ENCODE measurements around the gene GADD45B.
A peak's percentile ranks its signal among the peaks of the same experiment; 100 is the strongest.
"Not testable (repeated sequence)": the region's sequence is repeated elsewhere in the genome, so short reads cannot be mapped to it uniquely, and the experiment has no call there.

Gene GADD45B

DNA sequence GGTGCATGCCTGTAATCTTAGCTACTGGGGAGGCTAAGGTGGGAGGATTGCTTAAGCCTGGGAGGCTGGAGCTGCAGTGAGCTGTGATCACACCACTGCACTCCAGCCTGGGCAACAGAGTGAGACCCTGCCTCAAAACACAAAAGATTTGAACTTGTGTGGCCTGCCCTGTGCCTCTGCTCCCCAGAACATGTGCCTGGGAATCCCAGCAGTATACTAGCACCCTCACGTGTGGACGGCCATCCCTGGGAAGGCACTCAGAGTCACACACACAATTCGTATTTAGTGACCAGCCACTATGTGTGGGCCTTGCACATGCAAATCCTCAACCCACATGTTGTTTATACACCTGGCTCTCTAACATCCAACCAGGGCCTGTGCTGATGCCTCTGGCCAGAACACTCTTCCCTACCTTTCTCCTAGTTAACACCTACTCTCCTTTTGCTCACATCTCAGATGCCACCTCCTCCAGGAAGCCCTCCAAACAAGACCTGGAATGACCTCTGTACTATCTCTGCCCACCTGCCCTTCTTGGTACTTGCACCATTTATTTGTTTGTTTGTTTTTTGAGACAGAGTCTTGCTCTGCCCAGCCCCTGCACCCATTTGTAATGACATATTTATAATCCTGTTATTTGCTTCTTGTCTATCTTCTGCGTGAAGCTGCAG lies 7.7 kb downstream of the GADD45B start:
- Mint-ChIP-seq H3K36me3 (peaks cover 6% of the 10 kb centered on the region), H3K27me3 (peaks cover 2% of the 10 kb centered on the region), H3K9me3 (peaks cover 12% of the 10 kb centered on the region), H3K27ac (no peak overlapping the region), H3K4me3 (no peak overlapping the region), H3K4me1 (peaks cover 23% of the 10 kb centered on the region)
- no peak for ATAC-seq (ENCODE audit: low read depth)
- no peak for DNase-seq (ENCODE audit: low spot score in 2 of 2)

DNA sequence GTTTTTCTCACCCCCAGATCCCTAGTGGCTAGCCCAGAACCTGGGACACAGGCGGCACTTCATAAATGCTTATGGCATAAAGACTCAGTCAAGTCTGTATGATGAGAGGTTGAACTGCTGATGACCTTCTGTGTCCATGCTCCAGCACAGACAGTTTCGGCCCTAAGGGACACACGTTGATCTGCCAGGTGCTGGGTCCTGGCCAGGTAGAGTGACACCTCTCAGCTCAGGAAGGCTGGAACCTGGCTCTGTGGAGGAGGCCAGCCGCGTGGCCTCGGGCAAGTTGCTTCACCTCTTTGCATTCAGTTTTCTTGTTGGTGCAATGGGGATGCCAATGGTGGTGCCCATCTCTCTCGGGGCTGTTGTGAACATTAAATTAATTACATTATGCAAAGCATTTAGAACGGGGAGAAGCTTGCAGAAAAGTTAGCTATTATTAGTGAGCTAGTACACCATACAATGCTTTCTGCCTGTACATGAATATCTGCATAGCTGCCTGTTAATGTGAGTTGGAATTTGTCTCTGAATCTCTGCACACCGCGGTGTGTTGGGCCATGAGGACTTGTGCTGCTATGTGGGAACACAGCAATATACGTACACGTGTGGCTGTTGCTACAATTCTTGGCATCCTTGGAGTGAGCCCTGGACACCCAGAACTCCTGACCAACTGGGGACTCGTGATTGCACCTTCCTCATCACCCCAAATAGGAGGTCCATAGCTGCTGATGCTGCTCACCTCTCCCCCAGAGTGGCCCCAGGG lies 8.4 kb downstream of the GADD45B start:
- H3K4me3 Mint-ChIP-seq: no peak overlapping the region
- peaks cover 6% of the 10 kb centered on the region for H3K36me3 Mint-ChIP-seq

DNA sequence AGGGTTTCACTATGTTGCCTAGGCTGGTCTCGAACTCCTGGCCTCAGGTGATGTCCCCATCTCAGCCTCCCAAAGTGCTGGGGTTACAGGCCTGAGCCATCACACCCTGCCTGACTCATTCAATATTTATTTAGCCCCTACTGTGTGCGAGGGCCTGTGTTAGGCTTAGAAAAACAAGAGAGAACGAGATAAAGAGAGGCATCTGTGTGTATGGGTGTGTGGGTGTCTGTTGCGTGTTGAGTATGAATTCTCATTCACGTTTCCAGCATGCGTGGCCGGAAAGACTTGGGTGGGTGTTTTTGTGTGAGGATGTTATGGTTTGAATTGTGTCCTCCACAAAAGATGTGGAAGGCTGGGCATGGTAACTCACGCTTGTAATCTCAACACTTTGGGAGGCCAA lies 9.5 kb downstream of the GADD45B start:
- ATAC-seq (ENCODE audit: low read depth) (no peak), DNase-seq (ENCODE audit: low spot score in 2 of 2) (no peak)
- Mint-ChIP-seq H3K9me3 (peaks cover 12% of the 10 kb centered on the region), H3K36me3 (peaks cover 6% of the 10 kb centered on the region), H3K27me3 (peaks cover 6% of the 10 kb centered on the region), H3K27ac (peak overlapping the region; percentile 71), H3K4me3 (no peak overlapping the region), H3K4me1 (peaks cover 25% of the 10 kb centered on the region)

More for the DNA sequence above, 8.4 kb downstream of the GADD45B start:
- no peak overlapping the region for H3K27ac Mint-ChIP-seq
- H3K4me1 Mint-ChIP-seq: peaks cover 21% of the 10 kb centered on the region
- H3K27me3 Mint-ChIP-seq: peaks cover 2% of the 10 kb centered on the region
- no peak for DNase-seq (ENCODE audit: low spot score in 2 of 2)
- no peak for ATAC-seq (ENCODE audit: low read depth)
- peaks cover 12% of the 10 kb centered on the region for H3K9me3 Mint-ChIP-seq

DNA sequence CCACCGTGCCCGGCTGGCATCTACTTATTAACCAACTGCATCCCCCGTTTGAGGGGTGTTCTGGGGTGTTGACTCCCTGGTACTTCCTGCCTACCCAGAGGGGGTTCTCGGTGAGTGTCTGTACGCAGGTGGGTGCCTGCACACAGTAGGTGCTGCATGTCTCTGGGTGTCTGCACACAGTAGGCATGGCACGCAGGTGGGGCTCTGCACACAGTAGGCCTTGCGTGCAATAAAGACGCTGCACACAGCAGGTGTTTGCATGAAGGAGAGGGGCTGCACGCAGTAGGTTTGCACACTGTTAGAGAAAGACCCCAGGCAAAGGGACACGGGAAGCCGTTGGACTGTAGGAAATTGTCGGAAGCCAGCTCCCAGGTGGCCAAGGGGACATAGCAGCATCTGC lies 11.2 kb downstream of the GADD45B start:
- peaks cover 12% of the 10 kb centered on the region for H3K9me3 Mint-ChIP-seq
- H3K27me3 Mint-ChIP-seq: peaks cover 10% of the 10 kb centered on the region
- H3K4me1 Mint-ChIP-seq: peaks cover 36% of the 10 kb centered on the region
- ATAC-seq (ENCODE audit: low read depth): no peak
- H3K27ac Mint-ChIP-seq: no peak overlapping the region
- no peak for DNase-seq (ENCODE audit: low spot score in 2 of 2)
- H3K4me3 Mint-ChIP-seq: no peak overlapping the region
- H3K36me3 Mint-ChIP-seq: peaks cover 6% of the 10 kb centered on the region

DNA sequence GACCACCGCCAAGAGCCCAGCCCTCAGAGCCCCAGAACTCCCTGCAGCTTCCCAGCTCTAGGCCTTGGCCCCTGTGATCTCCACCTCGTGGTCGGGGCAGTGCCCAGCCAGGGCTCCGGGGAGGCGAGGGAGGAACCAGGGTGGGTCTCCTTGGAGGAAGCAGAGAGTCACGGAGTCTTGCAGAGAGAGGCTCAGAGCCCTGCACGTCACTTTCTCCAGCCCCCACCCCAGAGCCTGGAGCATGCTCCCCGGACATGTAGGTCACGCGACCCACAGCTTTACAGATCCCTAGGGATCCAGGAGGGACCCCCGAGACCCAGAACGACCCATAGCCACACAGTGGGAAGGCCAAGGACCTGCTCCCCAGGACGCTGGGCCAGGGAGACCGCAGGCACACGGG lies 11.9 kb downstream of the GADD45B start:
- peaks cover 6% of the 10 kb centered on the region for H3K36me3 Mint-ChIP-seq
- peaks cover 14% of the 10 kb centered on the region for H3K27me3 Mint-ChIP-seq
- H3K4me3 Mint-ChIP-seq: no peak overlapping the region

DNA sequence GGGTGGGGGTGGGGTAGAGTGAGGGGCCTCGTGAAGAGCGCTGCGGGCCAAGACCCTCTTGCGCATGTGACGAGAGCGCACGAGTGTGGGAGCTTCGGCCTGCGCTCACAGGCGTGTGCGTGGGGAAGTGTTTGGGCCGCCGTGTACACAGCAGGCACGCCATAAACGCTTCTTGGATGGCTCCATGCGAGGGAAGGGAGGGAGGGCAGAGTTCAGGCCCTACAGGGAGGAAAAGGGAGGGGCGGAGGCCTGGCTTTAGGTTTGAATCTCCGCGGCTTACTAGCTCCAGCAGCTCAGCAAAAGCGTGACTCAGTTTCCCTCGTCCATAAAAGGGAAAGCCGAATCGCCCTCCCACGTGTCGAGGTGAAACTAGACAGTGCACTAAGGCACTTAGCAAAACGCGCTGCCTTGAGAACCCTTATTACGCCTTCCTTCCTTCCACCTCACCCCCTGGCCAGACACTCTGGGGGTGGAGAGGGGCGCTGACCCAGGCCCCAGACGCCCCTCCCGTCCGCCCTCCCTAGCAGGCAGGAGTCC lies 12.5 kb downstream of the GADD45B start:
- peaks cover 16% of the 10 kb centered on the region for H3K27me3 Mint-ChIP-seq
- H3K4me1 Mint-ChIP-seq: peaks cover 41% of the 10 kb centered on the region
- H3K4me3 Mint-ChIP-seq: no peak overlapping the region

More for the DNA sequence above, 11.9 kb downstream of the GADD45B start:
- Mint-ChIP-seq H3K4me1 (peaks cover 40% of the 10 kb centered on the region), H3K9me3 (peaks cover 8% of the 10 kb centered on the region), H3K27ac (no peak overlapping the region)
- ATAC-seq (ENCODE audit: low read depth) (no peak), DNase-seq (ENCODE audit: low spot score in 2 of 2) (no peak)

DNA sequence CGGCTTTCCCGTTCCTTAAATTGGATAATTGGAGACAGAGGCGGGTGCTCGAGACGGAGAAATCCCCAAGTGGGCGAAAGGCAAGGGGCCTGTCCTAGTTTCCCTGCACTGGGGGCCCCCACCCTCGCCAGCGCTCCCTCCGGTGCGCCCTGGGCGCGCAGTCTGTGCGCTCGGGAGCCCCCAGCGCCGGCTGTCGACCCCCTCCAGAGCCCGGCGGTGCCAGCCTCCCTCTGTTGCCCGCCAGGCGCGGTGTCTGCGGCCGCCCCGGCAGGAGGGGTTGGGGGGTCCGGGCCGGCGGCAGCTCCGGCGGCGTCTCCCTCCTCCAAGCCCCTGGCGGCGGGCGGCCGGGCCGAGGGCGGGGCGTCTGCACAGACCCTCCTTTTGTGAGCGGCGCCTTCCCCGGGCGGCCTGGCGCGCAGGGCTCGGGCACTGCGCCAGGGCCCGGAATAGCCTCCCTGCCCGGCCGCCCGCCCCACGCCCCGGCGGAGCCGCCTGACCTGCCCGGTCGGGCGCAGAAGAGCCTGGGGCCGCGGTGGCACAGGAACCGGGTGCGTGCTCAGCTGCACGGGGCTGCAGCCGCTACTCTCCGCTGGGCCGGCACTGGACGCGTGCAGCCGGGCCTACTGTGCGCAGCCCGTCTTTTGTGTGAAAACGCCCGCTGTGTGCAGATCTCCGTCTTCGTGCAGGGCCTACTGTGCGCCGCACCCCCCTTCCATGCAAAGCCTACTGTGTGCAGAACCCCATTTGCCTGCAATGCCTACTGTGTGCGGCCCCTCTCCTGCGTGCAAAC lies 13.2 kb downstream of the GADD45B start:
- H3K9me3 Mint-ChIP-seq: peaks cover 2% of the 10 kb centered on the region
- peaks cover 20% of the 10 kb centered on the region for H3K27me3 Mint-ChIP-seq
- peaks cover 43% of the 10 kb centered on the region for H3K4me1 Mint-ChIP-seq
- no peaks in the 10 kb centered on the region for H3K36me3 Mint-ChIP-seq
- ATAC-seq (ENCODE audit: low read depth): no peak
- peak overlapping the region; percentile 75 for H3K27ac Mint-ChIP-seq
- H3K4me3 Mint-ChIP-seq: peak overlapping the region; percentile 70
- DNase-seq (ENCODE audit: low spot score in 2 of 2): peak in 1 of 2 donors; percentile 52

More for the DNA sequence above, 12.5 kb downstream of the GADD45B start:
- Mint-ChIP-seq H3K9me3 (peaks cover 5% of the 10 kb centered on the region), H3K27ac (no peak overlapping the region), H3K36me3 (peaks cover 4% of the 10 kb centered on the region)
- DNase-seq (ENCODE audit: low spot score in 2 of 2): no peak
- ATAC-seq (ENCODE audit: low read depth): no peak

DNA sequence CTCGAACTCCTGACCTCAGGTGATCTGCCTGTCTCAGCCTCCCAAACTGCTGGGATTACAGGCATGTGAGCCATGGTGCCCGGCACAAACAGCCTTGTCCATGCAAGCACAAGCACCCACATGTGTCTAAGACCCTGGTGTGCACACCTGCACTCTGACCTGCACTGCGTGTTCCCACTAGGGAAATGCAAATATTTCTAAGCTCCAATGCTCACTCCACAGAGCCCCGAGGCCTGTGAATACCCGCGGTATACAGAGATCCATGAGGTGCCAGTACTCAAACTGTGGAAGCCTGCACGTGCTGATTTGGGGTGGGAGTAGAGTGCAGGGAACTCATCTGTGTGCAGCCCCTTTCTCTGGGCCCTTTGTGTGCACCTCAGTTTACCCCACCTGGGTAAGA lies 14.7 kb downstream of the GADD45B start:
- peaks cover 45% of the 10 kb centered on the region for H3K4me1 Mint-ChIP-seq
- H3K4me3 Mint-ChIP-seq: peak overlapping the region; percentile 52
- no peak for ATAC-seq (ENCODE audit: low read depth)
- H3K9me3 Mint-ChIP-seq: peaks cover 2% of the 10 kb centered on the region
- DNase-seq (ENCODE audit: low spot score in 2 of 2): no peak
- peaks cover 24% of the 10 kb centered on the region for H3K27me3 Mint-ChIP-seq
- no peak overlapping the region for H3K27ac Mint-ChIP-seq
- no peaks in the 10 kb centered on the region for H3K36me3 Mint-ChIP-seq

DNA sequence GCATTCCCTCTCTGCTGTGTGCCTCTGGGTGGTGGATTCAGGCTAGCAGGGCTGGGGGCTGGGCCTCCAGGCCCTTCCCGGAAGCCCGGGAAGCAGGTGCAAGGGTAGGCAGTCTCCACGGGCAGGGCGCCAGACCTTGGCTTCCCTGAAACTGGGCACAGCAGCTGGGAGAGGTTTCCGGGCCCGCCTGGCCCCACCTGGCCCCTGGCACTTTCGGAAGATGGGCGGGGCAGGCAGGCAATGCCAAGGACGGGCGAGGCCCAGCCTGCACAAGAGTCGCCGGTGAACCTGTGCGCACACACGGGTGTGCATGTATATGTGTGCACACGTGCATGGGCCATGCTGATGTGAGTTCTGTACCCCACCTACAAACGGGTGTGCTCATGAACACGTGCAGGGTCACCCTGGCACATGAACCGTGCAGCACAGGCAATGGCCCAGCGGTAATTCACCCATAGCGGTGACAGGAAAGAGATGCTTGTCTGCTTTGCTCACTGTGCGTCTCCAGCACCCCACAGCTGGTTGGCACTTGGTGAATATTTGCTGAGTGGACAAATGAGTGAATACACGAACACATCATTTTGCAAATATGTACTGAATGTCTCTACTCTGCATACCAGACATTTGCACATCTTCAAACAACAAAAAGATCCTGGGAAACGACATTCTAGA lies 15.3 kb downstream of the GADD45B start:
- no peak overlapping the region for H3K27ac Mint-ChIP-seq
- ATAC-seq (ENCODE audit: low read depth) (peak; percentile 52), DNase-seq (ENCODE audit: low spot score in 2 of 2) (no peak)
- H3K9me3 Mint-ChIP-seq: peaks cover under 1% of the 10 kb centered on the region
- peaks cover 22% of the 10 kb centered on the region for H3K27me3 Mint-ChIP-seq
- H3K36me3 Mint-ChIP-seq: no peaks in the 10 kb centered on the region
- H3K4me3 Mint-ChIP-seq: peak overlapping the region; percentile 52
- H3K4me1 Mint-ChIP-seq: peaks cover 43% of the 10 kb centered on the region

DNA sequence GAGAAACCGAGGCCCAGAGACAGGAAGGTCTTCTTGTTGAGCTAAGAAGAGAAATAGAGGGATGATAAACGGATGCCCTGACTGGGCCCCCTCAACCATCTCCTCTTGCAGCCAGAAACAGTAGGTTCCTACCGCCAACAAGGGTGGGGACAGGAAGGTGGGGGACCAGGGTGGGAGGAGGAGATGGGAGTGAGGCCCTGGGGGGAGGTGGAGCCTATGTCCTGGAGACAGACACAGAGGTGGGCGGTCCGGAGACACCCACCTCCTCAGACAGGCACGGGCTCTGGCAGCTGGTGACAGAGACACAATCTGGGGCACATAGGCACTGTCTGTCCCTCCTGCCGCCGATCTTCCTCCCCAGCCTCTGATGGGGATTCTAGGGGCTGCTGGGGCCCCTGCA lies 16.9 kb downstream of the GADD45B start:
- no peak for DNase-seq (ENCODE audit: low spot score in 2 of 2)
- peaks cover 40% of the 10 kb centered on the region for H3K4me1 Mint-ChIP-seq
- ATAC-seq (ENCODE audit: low read depth): no peak
- no peak overlapping the region for H3K4me3 Mint-ChIP-seq
- H3K27ac Mint-ChIP-seq: no peak overlapping the region
- H3K9me3 Mint-ChIP-seq: no peaks in the 10 kb centered on the region
- peaks cover 22% of the 10 kb centered on the region for H3K27me3 Mint-ChIP-seq
- H3K36me3 Mint-ChIP-seq: no peaks in the 10 kb centered on the region

DNA sequence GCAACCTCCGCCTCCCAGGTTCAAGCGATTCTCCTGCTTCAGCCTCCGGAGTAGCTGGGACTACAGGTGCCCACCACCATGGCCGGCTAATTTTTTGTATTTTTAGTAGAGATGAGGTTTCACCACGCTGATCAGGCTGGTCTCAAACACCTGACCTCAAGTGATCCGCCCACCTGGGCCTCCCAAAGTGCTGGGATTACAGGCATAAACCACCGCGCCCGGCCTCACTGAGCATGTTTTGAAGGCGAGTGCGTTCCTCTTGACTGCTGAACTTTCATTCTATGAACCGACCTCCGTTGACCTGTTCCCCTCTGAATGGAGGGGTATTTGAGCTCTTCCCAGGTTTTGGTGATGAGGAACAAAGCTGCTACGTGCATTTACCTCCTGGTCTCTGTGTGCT lies 17.5 kb downstream of the GADD45B start:
- ATAC-seq (ENCODE audit: low read depth); DNase-seq (ENCODE audit: low spot score in 2 of 2); H3K27ac Mint-ChIP-seq; H3K36me3 Mint-ChIP-seq; H3K9me3 Mint-ChIP-seq; H3K4me3 Mint-ChIP-seq: not testable (repeated sequence)
- Mint-ChIP-seq H3K27me3 (peaks cover 22% of the 10 kb centered on the region), H3K4me1 (peaks cover 38% of the 10 kb centered on the region)

DNA sequence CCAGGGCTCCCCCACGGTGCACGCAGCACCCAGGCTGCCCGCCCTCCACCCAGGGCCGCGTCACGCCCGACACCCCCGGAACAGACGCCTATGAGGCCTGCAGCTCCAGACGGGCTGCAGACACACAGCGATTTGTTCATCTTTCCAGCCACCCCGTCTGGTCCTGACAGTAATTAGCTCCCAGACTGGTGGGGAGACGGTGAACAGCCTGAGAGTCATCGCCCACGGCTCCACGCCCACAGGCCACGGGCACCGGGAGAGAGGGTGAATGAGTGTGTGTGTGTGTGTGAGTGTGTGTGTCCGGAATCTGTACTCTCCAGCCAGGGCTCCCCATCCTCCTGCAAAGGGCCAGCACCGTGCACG lies 18.1 kb downstream of the GADD45B start:
- H3K4me1 Mint-ChIP-seq: peaks cover 34% of the 10 kb centered on the region
- H3K9me3 Mint-ChIP-seq: no peaks in the 10 kb centered on the region
- H3K36me3 Mint-ChIP-seq: no peaks in the 10 kb centered on the region
- ATAC-seq (ENCODE audit: low read depth): no peak
- H3K27ac Mint-ChIP-seq: peak overlapping the region; percentile 24
- peaks cover 22% of the 10 kb centered on the region for H3K27me3 Mint-ChIP-seq
- H3K4me3 Mint-ChIP-seq: peak overlapping the region; percentile 51
- no peak for DNase-seq (ENCODE audit: low spot score in 2 of 2)

DNA sequence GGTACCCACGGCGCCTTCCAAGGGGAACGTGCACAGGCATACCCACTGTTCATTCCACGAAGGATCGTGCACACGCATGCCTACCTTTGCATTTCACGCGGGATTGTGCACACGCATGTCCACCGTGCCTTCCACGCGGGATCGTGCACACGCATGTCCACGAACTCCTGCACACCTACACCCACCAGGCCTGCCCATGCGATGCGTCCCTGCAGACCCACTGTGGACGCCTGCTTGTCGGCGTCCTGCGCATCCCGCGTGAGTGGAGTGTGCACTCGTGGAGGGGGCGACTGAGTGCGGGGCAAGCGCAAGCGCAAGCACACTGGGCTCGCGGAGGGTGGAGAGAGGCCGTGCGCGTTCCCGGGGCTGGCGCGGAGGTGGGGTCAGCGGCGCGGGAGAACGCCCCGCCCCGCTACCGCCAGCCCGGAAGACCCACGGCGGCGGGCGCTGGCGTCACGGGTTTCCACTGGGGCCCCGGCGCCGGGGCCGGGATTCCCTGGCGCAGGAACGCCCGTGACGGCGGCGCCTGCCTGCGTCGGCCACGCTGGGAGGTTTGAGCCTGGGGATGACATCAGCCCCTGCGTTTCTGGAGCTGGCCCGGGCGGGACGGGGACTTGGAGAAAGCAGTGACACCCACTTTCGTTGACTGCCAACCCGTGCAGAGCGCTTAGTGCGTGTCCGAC lies 18.7 kb downstream of the GADD45B start:
- Mint-ChIP-seq H3K4me1 (peaks cover 32% of the 10 kb centered on the region), H3K27ac (peak overlapping the region; percentile 24), H3K4me3 (peak overlapping the region; percentile 83), H3K9me3 (no peaks in the 10 kb centered on the region), H3K36me3 (no peaks in the 10 kb centered on the region), H3K27me3 (peaks cover 21% of the 10 kb centered on the region)
- DNase-seq (ENCODE audit: low spot score in 2 of 2) (no peak), ATAC-seq (ENCODE audit: low read depth) (peak; percentile 56)
